ENCODE measurements around the gene ZBTB7C. TPM values are rescaled to one million over a fixed set of nuclear protein-coding genes. Genes with fewer than 3 reads are reported as not detected.
A peak's percentile ranks its signal among the peaks of the same experiment; 100 is the strongest.

ZBTB7C gene
- total and polyA plus RNA-seq, 4 donors, result 0.19 to 1.1 (median 0.45) TPM

DNA sequence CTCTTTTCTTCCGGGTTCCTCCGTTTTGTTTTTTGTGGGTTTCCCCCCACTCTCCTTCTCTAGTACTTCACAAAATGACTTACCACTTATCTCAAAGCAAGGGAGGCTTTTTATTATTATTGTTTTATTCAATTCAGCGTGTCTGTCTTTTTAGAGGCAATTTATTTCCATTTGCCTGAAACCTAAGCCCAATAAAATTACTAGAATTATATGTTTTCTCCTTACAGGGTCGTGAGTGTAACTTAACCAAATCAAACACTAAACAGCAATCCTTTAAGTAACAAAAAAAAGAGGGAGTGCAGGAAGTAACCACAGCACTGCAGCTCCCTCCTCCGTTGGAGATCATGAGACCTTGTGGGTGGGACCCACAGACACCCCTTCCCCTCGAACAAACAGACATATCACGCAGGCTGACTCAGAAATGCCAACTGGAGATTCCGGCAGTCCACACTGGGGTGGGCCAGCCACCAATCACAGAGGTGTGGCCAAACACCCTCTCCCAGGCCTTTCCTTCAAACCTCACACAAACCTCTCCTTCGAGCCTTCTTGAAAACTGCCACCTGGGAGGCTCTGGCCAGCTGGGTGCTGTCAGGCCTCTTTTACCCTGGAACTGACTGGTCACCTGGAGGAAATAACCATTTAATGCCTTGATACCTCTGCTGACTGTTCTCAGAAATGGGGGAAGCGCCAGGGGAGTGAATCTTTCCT lies 271.7 kb downstream of the ZBTB7C start:
- no peak for TF ChIP-seq YY1 (IDR thresholded peaks at IDR 0.05)
- TF ChIP-seq TAF1 (conservative IDR thresholded peaks at IDR 0.05), result no peak
- TF ChIP-seq HNF4A (conservative IDR thresholded peaks at IDR 0.05), result no peak
- TF ChIP-seq, protein P1, sequence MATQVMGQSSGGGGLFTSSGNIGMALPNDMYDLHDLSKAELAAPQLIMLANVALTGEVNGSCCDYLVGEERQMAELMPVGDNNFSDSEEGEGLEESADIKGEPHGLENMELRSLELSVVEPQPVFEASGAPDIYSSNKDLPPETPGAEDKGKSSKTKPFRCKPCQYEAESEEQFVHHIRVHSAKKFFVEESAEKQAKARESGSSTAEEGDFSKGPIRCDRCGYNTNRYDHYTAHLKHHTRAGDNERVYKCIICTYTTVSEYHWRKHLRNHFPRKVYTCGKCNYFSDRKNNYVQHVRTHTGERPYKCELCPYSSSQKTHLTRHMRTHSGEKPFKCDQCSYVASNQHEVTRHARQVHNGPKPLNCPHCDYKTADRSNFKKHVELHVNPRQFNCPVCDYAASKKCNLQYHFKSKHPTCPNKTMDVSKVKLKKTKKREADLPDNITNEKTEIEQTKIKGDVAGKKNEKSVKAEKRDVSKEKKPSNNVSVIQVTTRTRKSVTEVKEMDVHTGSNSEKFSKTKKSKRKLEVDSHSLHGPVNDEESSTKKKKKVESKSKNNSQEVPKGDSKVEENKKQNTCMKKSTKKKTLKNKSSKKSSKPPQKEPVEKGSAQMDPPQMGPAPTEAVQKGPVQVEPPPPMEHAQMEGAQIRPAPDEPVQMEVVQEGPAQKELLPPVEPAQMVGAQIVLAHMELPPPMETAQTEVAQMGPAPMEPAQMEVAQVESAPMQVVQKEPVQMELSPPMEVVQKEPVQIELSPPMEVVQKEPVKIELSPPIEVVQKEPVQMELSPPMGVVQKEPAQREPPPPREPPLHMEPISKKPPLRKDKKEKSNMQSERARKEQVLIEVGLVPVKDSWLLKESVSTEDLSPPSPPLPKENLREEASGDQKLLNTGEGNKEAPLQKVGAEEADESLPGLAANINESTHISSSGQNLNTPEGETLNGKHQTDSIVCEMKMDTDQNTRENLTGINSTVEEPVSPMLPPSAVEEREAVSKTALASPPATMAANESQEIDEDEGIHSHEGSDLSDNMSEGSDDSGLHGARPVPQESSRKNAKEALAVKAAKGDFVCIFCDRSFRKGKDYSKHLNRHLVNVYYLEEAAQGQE (IDR thresholded peaks at IDR 0.05), result no peak
- no peak for TF ChIP-seq NR2F2 (IDR thresholded peaks at IDR 0.05)
- TF ChIP-seq RAD21 (IDR thresholded peaks at IDR 0.05), result no peak
- no peak for TF ChIP-seq GABPA (IDR thresholded peaks at IDR 0.05 in 1 of 2, conservative IDR thresholded peaks at IDR 0.05 in 1 of 2)
- TF ChIP-seq SP1 (IDR thresholded peaks at IDR 0.05), result no peak
- TF ChIP-seq, protein P2, sequence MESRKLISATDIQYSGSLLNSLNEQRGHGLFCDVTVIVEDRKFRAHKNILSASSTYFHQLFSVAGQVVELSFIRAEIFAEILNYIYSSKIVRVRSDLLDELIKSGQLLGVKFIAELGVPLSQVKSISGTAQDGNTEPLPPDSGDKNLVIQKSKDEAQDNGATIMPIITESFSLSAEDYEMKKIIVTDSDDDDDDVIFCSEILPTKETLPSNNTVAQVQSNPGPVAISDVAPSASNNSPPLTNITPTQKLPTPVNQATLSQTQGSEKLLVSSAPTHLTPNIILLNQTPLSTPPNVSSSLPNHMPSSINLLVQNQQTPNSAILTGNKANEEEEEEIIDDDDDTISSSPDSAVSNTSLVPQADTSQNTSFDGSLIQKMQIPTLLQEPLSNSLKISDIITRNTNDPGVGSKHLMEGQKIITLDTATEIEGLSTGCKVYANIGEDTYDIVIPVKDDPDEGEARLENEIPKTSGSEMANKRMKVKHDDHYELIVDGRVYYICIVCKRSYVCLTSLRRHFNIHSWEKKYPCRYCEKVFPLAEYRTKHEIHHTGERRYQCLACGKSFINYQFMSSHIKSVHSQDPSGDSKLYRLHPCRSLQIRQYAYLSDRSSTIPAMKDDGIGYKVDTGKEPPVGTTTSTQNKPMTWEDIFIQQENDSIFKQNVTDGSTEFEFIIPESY (IDR thresholded peaks at IDR 0.05), result no peak
- no peak for TF ChIP-seq JUND (IDR thresholded peaks at IDR 0.05)
- TF ChIP-seq, protein P3, sequence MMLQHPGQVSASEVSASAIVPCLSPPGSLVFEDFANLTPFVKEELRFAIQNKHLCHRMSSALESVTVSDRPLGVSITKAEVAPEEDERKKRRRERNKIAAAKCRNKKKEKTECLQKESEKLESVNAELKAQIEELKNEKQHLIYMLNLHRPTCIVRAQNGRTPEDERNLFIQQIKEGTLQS (IDR thresholded peaks at IDR 0.05), result no peak
- TF ChIP-seq, protein P4, sequence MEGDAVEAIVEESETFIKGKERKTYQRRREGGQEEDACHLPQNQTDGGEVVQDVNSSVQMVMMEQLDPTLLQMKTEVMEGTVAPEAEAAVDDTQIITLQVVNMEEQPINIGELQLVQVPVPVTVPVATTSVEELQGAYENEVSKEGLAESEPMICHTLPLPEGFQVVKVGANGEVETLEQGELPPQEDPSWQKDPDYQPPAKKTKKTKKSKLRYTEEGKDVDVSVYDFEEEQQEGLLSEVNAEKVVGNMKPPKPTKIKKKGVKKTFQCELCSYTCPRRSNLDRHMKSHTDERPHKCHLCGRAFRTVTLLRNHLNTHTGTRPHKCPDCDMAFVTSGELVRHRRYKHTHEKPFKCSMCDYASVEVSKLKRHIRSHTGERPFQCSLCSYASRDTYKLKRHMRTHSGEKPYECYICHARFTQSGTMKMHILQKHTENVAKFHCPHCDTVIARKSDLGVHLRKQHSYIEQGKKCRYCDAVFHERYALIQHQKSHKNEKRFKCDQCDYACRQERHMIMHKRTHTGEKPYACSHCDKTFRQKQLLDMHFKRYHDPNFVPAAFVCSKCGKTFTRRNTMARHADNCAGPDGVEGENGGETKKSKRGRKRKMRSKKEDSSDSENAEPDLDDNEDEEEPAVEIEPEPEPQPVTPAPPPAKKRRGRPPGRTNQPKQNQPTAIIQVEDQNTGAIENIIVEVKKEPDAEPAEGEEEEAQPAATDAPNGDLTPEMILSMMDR (IDR thresholded peaks at IDR 0.05; ENCODE audit: low read depth, low read length, missing input control), result no peak
- TF ChIP-seq, protein P5, sequence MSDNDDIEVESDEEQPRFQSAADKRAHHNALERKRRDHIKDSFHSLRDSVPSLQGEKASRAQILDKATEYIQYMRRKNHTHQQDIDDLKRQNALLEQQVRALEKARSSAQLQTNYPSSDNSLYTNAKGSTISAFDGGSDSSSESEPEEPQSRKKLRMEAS (IDR thresholded peaks at IDR 0.05), result no peak
- TF ChIP-seq HNF4G (IDR thresholded peaks at IDR 0.05), result no peak
- TF ChIP-seq FOXA2 (IDR thresholded peaks at IDR 0.05), result no peak
- TF ChIP-seq EGR1 (IDR thresholded peaks at IDR 0.05; ENCODE audit: low read depth in 2 of 2), result no peak
- no peak for TF ChIP-seq RXRA (IDR thresholded peaks at IDR 0.05)
- no peak for TF ChIP-seq FOXA1 (IDR thresholded peaks at IDR 0.05)
- no peak for DNase-seq (ENCODE audit: low spot score)
- Histone ChIP-seq H3K27me3 (ENCODE audit: control insufficient read depth in 4 of 4, insufficient read depth in 4 of 4, low read length in 3 of 4) (no peaks in the 10 kb centered on the region), H3K36me3 (ENCODE audit: control insufficient read depth in 4 of 4, insufficient read depth in 3 of 4, low read depth in 1 of 4, low read length in 3 of 4) (no peaks in the 10 kb centered on the region), H3K9me3 (ENCODE audit: control insufficient read depth in 4 of 4, low read length in 3 of 4) (no peaks in the 10 kb centered on the region), H3K27ac (ENCODE audit: low read depth in 1 of 2, low read length in 2 of 2) (peak overlapping the region in 1 of 2 donors; percentile 61), H3K4me1 (ENCODE audit: control insufficient read depth in 4 of 4, insufficient read depth in 4 of 4, low read length in 3 of 4) (peaks cover 2 to 26% (median 13%) of the 10 kb centered on the region in 4 donors), H3K9ac (ENCODE audit: low read depth in 1 of 2, low read length in 2 of 2) (no peak overlapping the region), H3K4me3 (ENCODE audit: low read depth in 1 of 3, low read length in 3 of 3) (peak overlapping the region in 1 of 3 donors; percentile 62)
- 64% methylated on average over 10 of the region's 10 CpGs for WGBS

Data from liver (tissue), 9 donors.